Measurements from ENCODE around the gene ECI1.
"Not testable (repeated sequence)": the region's sequence is repeated elsewhere in the genome, so short reads cannot be mapped to it uniquely, and the experiment has no call there.

The ECI1 gene

DNA sequence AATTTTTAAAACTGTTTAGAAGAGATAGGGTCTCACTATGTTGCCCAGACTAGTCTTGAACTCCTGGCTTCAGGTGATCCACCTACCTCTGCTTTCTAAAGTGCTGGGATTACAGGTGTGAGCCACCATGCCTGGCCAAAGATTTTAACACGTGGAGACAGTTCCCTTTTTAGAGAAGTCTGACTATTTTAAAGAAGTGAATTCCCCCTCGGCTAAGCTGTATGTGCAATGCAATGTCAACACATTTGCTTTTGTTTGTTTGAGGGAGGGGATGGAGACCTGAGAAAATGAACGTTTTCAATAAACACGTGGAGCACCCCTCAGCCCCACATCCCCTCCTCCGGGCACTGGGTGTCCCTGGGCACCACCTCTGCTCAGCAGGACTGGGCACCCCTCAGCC lies 30.9 kb upstream of the ECI1 start:
- intact Hi-C loops (cut with DNase I) = no loop called here
- no peak for DNase-seq

DNA sequence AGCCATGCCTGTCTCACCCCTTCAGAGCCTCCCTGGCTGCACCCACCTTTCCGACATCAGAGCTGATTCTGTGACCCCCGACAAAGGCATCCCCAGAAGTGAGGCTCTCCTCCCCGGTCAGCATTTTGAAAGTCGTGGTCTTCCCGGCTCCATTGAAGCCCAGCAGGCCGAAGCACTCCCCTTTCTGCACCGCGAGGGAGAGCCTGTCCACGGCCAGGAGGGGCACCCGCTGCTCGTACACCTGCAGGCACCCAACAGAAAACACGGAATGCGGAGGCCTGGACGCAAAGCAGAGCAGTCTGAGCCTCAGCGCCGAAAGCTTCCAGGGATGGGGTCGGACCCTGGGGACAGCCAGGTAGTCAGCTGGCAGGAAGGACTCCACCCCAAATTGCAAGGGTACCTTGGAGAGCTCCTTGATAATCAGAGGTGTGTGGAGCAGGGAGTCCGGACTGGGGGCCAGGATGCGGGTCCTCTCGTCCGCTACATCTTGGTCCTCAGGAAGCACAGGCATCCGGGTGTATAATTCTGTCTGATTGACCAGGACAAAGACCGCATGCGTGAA lies 29.7 kb upstream of the ECI1 start:
- intact Hi-C loops (cut with DNase I) = no loop called here
- no peak for DNase-seq

DNA sequence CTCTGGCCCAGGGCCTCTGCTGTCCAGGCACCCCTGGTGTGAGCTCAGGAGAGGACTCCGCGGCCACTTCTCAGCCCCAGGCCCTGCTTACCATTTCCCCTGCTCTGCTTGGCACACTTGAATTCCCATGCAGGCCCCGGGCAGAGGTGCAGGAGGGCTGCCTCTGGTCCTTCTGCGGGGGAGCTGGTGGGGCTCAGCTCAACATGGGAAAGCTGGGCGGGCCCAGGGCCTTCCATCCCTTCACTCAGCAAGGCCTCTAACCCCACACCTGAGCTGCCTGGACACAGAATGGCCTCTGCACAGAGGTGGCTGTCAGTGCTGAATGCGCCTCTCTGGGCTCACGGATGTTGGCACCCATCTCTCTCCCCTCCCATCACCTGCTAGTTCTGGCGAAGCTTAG lies 29.1 kb upstream of the ECI1 start:
- DNase-seq = no peak
- intact Hi-C loops (cut with DNase I) = no loop called here

DNA sequence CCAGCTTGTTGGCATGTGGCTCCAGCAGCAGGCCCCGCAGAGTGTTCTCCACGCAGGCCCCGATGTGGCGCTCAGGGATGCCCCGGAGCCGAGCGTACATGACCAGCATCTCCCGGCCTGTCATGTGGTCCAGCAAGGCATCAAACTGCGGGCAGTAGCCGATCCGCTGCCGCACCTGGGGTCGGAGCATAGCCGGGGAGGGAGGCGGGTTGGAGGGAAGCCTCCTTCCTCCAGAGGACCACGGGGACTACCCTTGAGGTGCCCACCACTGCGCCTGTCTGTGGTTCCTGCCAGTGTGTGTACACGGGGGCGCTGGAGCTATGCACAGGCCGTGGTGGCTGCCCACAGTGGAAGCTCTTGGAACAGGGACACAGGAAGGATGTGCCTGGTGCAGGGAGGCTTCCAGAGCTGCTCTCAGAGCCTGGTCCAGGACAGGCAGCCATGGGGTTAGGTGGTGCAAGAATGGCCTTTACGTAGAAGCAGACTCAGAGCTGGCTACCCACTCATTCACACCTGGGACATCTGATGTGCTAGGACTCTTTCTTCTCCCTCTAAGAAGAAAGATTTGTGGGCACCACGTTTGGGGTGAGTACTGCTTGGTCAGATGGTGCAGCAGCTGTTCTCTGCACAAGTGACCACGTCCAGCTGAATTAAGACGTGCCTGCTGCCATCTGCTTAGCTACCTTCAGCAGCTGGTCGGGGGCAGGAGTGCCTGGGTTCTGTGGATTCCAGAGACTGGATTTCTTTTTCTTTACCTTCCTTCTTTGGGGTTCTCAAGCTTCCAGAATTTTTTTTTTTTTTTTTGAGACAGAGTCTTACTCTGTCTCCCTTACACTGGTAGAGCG lies 27.8 kb upstream of the ECI1 start:
- no peak for DNase-seq
- intact Hi-C loops (cut with DNase I) = no loop called here

DNA sequence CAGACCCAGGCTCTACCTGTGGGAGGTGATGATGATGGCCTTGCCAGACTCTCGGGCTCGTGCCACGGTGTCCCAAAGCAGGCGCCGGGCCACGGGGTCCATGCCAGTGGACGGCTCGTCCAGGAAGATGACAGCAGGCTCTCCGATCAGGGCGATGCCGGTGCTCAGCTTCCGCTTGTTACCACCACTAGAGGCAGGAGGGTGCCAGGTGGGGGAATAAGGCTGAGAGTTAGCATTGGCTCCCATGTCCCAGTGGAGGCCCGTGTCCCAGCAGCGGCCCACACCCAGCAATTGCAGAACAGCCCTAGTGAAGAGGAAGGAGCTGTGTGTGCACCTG lies 26.9 kb upstream of the ECI1 start:
- intact Hi-C loops (cut with DNase I) = no loop called here
- DNase-seq = no peak

DNA sequence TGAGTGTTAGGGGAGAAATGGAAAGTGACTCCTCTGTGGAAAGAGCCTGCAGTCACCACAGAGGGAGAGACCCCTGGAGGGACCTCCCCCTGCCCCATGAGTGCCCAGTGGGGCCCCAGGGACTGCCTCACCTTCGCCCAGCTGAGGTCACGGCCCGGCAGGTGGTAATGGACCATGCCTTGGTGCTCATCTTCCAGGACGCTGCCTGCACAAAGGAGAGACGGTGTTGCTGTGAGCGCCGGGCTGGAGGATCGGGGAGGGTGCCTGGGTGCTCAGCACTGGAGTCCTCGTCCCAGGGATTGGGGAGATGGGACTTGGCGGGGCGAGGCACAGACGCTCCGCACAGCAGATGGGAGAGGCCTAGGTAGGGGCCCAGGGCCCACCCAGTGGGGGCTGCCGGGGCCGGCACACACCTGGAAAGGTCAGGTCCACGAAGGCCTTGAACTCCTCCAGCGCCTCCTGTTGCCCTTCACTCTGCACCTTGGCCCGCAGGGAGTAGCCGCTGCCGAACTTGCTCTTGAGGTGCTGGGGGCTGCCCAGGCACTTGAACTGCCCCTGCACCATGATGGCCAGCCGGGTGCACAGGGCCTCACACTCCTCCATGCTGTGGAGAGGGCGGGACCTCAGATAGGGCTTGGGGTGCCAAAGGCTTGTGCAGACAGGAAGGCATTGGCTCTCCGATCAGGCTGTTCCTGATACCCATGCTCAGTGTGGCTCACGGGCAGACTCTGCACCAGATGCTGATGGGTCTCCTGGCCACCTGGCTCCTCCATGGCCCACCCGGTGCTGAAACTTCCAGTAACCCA lies 26.3 kb upstream of the ECI1 start:
- DNase-seq = no peak
- intact Hi-C loops (cut with DNase I) = no loop called here

DNA sequence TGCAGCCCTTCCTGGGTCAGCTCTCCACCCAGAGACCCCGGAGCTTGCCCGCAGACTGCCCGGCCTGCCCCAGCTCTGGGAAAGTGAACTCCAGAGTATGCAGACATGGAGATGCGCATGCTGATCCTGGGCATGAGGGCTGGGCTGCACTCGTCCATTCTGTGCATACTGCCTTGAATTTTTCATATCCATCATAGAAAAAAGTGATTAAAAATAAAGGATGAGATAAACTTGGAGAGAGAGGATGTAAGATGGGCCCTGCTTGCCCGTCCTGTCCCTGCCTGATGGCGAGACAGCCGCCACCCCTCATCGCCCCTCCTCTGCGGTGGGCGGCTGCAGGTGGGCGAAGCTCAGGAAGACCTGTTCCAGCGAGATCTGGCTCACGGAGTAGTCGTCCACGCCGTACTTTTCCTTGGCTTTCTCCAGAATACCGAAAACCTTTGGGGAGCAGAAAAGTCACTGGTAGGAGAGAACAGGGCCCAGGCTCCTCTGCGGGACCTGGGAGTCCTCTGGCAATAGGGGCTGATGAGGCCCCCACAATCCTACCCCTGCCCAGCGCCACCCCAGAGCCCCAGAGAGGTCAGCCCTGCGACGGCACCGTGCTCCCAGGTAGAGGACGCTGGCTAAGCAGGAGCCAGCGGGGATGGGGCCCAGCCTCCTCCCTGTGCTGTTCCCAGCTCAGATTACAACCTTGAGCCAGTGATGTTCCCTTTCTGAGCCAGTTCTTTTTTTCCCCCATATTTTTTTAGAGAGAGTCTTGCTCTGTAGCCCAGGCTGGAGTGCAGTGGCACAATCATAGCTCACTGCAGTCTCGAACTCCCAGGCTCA lies 25.2 kb upstream of the ECI1 start:
- intact Hi-C loops (cut with DNase I) = no loop called here
- DNase-seq = no peak

DNA sequence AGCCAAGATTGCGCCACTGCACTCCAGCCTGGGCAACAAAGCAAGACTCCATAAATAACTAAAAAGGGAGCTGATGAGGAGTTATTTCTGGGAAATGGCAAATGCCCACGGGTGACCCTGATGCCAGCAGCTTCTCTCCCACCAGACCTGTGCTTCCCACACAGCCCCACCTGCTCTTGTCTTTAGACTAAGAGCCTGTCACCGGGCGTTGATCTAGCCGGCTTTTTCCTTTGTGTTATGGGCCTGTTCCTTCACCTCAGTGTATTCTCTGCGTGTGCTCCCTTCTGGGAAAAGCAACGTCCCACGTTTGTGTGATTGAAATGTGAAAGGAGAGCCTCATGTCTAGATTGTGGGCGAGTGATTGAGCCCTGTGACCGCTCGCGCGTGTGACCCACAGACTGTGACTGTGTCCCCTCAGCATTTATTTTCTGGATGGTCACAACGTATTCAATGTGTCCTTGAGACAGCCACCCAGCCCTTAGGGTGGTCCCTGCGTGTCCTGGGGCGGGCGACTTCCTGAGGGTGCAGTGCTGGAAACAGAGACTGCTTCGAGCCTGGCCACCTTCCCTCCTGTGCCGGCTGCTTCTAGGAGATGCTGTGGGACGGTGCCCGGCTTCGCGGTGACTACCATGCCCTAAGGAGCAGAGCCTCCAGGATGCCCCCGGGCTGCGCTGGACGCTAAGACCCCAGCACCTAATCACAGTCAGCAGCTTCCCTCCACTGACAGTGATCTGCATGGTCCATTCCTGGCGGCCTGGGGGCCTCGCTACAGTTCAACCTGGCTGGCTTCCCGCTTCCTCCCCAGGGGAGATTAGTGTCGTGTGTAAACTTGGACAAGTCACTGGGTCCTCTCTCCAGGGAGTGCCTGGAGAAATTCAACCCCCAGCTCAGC lies 24.3 kb upstream of the ECI1 start:
- peak in 12 of 42 donors; percentile 19 to 72 (median 42) for DNase-seq
- intact Hi-C loops (cut with DNase I) = no loop called here

DNA sequence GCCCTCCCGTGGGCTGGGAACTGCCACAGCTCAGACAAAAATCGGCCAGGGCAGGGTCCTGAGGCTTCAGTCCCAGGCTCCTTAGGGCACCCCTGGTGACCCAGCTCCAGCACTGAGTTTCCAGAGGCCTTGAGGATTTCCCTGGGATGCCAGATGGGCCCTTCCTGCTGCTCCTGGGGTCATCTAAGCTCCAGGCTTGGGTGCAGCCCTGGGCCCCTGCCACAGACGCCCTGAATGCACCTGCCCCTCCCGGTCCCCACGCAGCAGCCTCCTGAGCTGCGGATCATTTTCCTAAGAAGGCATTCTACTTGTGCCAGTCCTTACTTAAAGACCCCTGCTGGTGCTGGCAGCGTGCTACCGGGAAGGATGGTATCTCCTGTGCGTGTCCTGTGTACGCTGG lies 22.5 kb upstream of the ECI1 start:
- no peak for DNase-seq
- intact Hi-C loops (cut with DNase I) = no loop called here

DNA sequence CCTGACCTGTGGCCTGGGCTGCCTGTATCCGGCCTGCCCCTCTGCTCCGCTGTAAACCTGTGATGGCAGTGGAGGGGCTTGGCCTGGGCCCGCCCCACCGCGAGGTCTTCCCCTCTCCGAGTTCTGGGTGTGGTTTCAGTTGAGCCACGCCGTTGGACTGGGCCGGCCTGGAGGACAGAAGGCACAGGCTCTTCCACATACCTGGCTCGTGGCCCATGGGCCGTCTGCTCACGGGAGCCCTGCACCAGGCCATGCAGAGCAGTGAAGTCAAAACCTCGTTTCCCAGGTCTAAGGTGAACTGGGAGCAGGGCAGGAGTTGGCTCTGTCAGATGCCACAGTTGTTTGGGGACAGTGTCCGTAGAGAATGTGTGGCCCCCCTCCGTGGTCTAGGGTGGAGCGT lies 22.1 kb upstream of the ECI1 start:
- intact Hi-C loops (cut with DNase I) = no loop called here

DNA sequence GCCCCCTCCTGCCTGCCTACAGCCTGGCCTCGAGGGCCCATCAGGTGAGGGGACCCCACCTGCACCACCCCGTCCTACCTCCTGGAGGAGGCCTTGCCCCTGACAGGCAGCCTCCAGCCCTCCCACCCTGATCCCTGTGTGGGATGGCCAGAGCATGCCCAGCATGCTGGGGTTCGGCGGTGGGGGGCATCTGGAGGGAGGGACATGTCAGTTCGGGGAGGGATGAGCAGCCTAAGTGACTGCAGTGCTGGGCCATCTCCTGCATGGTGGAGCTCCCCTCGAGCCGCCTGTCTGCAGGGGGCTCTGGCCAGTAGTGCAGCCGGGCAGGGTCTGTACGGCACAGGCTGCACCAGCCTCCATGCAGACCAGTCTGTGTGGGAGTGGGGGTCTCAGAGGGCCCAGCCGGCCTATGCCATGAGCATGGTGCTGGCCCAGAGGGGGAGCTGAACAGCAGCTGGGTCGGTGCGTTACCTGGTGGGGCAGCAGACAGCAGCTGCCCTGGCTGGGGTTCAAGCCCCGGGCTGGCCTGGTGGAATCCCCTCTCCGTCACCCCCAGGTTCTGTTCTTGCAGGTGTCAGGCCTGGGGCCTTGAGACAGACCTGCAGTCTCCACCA lies 20.6 kb upstream of the ECI1 start:
- intact Hi-C loops (cut with DNase I) = no loop called here
- DNase-seq = no peak

More for the DNA sequence above, 22.1 kb upstream of the ECI1 start:
- DNase-seq = no peak

DNA sequence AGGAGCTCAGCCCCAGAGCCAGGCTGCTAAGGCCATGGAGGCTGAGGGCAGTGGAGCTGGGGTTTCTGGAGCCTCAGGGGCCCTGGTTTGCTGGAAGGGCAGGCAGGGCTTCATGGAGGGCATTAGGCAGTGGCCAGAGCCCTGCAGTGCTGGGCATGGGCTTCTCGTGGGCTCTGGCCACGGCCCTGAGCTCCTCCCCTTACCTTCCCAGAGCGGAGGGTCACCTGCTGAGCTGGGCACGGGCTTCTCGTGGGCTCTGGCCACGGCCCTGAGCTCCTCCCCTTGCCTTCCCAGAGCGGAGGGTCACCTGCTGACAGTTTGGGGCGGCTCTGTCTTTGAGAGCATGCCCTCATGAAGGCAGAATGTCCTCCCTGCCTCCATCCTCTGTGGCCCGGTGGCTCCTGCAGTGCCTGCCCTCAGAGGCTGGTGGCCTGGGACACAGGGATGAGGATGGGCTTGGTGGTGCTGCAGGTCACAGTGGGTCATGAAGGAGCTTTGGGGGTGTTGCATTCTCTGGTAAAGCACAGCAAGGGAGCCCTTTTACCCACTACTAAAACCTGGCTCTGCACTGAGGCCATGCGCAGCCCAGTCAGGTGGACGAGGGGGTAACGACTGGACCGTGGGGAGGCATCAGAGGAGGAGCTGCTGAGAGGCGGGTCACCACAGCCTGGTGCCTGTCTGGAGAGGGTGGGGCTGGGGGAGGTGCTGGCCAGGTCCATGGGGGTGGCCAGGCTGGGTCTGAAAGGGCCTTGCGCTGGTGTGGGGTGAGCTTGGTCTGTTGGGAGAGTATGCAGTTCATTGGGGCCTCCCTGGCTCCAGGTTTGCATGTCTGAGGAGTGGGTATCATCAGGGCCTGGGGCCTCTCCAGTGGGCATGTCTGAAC lies 19.4 kb upstream of the ECI1 start:
- intact Hi-C loops (cut with DNase I) = no loop called here
- DNase-seq = no peak

DNA sequence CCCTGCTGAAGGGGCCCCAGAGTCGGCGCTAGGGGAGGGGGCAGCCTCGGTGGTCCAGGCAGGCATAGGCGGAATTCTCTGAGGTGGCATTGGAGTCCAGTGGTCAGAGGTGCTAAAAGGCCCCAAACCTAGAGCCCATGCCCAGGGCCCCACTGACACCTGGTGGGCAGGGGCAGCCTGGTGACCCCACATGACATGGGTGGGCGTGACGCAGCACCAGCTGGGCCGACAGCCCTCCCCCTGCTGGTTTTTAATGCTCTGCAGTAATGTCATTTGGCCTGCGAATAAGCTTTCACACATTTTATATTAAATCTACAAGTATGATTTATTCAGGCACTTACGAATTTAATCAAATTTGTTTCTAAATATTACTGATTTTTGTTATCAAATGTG lies 18.7 kb upstream of the ECI1 start:
- DNase-seq = no peak
- intact Hi-C loops (cut with DNase I) = no loop called here

DNA sequence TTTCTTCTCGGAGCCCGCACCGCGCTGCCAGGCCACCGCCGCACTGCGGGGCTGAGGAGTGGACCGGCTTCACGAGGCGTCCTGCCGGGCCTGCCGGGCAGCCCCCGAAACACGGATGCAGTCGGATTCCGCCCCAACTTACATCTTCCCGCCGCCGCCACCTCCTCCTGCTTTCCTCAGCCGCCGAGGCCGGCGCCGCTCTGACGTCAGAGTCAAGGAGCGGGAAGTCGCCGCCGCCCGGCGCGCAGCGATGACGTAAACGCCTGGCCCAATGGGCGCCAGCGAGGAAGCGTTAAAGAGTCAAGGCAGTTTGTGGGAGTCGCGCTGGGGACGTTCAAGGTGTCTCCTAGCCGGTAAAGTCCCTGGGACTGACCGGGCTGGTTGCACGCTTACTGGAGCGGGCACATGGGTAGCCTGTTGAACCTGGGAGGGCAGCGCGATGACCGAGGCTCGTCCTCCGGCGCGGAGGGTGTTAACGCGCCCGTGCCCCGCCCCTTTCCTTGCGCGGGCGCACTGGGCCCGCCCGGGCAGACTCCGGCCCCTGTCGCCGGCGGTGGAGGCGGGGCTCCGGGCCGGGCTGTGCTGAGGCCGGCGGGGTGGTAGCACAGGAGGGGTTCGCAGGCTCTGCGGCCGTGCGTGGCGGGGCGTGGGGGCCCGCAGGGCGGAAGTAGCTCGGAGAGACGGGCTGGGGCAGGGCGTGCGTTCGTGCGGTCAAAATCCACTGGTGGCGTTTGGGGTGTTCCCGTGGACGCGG lies 16.7 kb upstream of the ECI1 start, which contains the start of gene RNPS1:
Gene RNPS1 (minus strand): TSS at position 214 of the 754 bp plus-strand sequence. CDS start 3,483 bp downstream, outside the sequence.
- intact Hi-C loops (cut with DNase I) = no loop called here
- DNase-seq = peak; percentile 84 to 98 (median 96)

DNA sequence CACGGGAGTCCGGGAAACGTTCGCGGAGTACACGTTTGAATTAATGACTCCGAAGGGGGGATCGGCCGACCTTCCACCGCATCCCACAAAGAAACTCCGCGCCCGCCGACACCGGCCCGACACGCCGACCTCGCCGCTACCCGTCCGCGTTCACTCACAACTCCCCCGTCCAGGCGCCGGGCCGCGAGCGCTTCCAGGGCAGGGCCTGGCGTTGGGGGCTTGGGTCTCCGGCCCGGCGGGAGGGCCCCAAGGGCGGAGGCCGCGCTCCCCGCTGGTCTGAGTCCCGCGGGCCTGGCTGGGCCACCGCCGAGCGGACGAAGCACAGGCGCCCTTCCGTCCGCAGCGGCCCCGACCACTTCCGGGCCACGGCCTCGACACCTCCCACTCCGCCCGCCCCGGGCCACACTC lies 16.1 kb upstream of the ECI1 start:
- DNase-seq = peak in 5 of 42 donors; percentile 12 to 84 (median 81)
- intact Hi-C loops (cut with DNase I) = not testable (repeated sequence)

DNA sequence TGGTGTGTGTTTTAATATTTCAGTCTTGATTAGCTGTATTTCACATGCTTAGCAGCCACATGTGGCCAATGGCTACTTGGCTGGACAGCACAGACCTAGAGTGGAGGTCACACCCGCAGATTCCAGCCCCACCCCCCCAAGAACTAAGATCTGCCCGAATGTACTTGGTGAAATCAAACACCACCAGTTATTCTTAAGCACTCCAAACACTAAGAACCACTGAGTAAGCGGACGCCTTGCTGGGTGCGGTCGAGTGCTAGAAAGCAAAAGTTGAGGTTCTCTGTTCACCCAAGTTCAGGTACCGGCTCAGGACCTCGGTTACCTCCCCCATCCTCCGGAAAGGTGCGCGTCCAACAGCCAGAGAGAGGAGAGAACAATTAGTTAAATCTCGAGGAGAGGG lies 15.5 kb upstream of the ECI1 start:
- DNase-seq; intact Hi-C loops (cut with DNase I): not testable (repeated sequence)
